Measurements from ENCODE around the gene PCNX2.

DNA sequence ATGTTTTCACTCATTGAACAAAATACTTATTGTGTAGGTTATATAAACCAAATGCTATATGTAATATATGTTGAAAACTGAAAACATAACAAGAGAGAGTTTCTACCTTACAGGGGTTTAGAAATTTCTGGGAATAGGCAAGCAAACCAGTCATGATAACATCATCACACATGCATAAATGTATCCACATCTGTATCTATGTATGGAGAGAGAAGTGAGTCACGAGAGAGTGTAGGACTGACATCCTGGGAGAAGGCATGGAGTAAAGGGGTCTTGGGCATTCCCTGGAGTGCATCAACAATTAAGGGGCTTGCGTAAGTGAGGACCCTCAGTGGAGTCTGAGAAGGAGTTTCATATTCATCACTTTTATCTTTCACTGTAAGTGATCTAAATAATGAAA, 65.5 kb downstream of the PCNX2 start:
- TF ChIP-seq, protein P1, sequence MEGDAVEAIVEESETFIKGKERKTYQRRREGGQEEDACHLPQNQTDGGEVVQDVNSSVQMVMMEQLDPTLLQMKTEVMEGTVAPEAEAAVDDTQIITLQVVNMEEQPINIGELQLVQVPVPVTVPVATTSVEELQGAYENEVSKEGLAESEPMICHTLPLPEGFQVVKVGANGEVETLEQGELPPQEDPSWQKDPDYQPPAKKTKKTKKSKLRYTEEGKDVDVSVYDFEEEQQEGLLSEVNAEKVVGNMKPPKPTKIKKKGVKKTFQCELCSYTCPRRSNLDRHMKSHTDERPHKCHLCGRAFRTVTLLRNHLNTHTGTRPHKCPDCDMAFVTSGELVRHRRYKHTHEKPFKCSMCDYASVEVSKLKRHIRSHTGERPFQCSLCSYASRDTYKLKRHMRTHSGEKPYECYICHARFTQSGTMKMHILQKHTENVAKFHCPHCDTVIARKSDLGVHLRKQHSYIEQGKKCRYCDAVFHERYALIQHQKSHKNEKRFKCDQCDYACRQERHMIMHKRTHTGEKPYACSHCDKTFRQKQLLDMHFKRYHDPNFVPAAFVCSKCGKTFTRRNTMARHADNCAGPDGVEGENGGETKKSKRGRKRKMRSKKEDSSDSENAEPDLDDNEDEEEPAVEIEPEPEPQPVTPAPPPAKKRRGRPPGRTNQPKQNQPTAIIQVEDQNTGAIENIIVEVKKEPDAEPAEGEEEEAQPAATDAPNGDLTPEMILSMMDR (IDR thresholded peaks at IDR 0.05; ENCODE audit: insufficient read depth, low read length, poor library complexity, severe bottlenecking) = no peak
- TF ChIP-seq EZH2phosphoT487 (conservative IDR thresholded peaks at IDR 0.05; ENCODE audit: low read length) = no peak
